Stimulated activated CD8-positive, alpha-beta memory T cell treated with anti-CD3 and anti-CD28 coated beads, Interleukin-4, amount 100 ng/mL, for 1 hour (primary cell): Measurements from ENCODE around the gene CCDC150.

Experiments
- DNase-seq, 2 donors: peaks; one replicate each; pipeline ENCODE4 v3.0.0-alpha.2; 2020; ENCODE audit warnings: low read depth in 2 of 2, low spot score in 1 of 2

The CCDC150 gene

DNA sequence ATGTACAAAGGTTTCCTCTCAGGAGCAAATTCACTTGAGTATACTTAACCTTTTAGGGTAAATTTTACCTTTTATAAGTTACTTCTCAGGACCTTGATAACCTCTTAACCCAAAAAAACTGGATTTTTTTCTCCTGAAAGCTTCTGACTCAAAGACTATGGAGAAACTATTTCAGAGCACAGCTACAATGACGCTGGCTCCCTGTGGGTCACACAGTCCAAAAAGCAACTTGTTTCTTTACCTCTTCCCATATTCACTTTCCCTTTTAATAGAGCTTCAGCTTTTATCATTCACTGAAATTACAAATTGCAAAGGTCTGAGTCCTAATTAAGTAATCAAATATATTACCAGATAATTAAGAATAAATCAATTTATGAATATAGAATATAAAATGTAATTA, 127.6 kb downstream of the CCDC150 start:
- DNase-seq, result no peak
